Stimulated activated naive CD8-positive, alpha-beta T cell treated with anti-CD3 and anti-CD28 coated beads, Interleukin-15, amount 100 ng/mL, for 72 hours (primary cell): ENCODE data around the gene SHROOM3.

ENCODE experiments used
- ATAC-seq: fragments of 150-1000 bp; cut with Tn5 transposase; 2 replicates; pipeline ENCODE4 v1.10.0; 2021; ENCODE audit warnings: mild to moderate bottlenecking, moderate library complexity
- DNase-seq, 2 donors: peaks; one replicate each; pipeline ENCODE4 v3.0.0; 2021 to 2022
- H3K27ac Mint-ChIP-seq, 2 donors: one replicate each; pipeline ENCODE4 v1.8.0; 2022; ENCODE audit warnings: mild to moderate bottlenecking in 2 of 2, mixed read lengths in 2 of 2, moderate library complexity in 2 of 2
- H3K27me3 Mint-ChIP-seq: one replicate; pipeline ENCODE4 v1.8.0; 2022; ENCODE audit warnings: mixed read lengths
- H3K4me1 Mint-ChIP-seq: one replicate; pipeline ENCODE4 v1.8.0; 2022; ENCODE audit warnings: mild to moderate bottlenecking, mixed read lengths
- H3K4me3 Mint-ChIP-seq, 2 donors: one replicate each; pipeline ENCODE4 v1.8.0; 2022; ENCODE audit warnings: mild to moderate bottlenecking in 2 of 2, mixed read lengths in 2 of 2, moderate library complexity in 1 of 2
- H3K9me3 Mint-ChIP-seq, 2 donors: one replicate each; pipeline ENCODE4 v1.8.0; 2022; ENCODE audit warnings: mixed read lengths in 2 of 2

Gene SHROOM3

DNA sequence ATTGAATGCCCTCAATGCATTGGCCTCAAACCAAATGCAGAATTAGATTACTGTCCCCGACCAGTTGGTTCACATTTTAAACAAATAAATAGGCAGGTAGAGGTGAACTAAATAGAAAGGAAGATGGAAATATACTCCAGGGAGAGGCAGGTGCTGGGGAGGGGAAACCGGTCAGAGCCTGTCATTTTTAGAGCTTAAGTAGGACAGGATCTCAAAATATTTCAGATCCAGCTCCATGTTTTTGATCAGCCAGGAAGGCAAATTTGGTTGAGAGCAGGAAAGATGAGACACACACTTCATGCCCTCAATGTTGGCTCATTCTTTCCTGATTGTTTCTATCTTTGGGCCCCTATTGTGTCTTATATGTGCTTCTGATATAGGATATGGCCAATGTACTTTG lies 206.7 kb downstream of the SHROOM3 start:
- DNase-seq (no peak), ATAC-seq (no peak)
- Mint-ChIP-seq H3K4me3 (no peak overlapping the region), H3K27ac (no peak overlapping the region), H3K9me3 (no peaks in the 10 kb centered on the region), H3K27me3 (peaks cover 70% of the 10 kb centered on the region), H3K4me1 (no peaks in the 10 kb centered on the region)

- ATAC-seq (no peak), DNase-seq (no peak)
- no peak overlapping the region for H3K4me3 Mint-ChIP-seq
- peaks cover 54% of the 10 kb centered on the region for H3K27me3 Mint-ChIP-seq
- no peaks in the 10 kb centered on the region for H3K4me1 Mint-ChIP-seq
- H3K27ac Mint-ChIP-seq = no peak overlapping the region
- no peaks in the 10 kb centered on the region for H3K9me3 Mint-ChIP-seq
These were observed 209.9 kb downstream of the SHROOM3 start for GRCh38 chr4:76644831-76645485.

- DNase-seq = no peak
- no peaks in the 10 kb centered on the region for H3K4me1 Mint-ChIP-seq
- H3K9me3 Mint-ChIP-seq = peaks cover 0 to 6% of the 10 kb centered on the region in 2 donors
- ATAC-seq = no peak
- H3K27ac Mint-ChIP-seq = no peak overlapping the region
- H3K4me3 Mint-ChIP-seq = no peak overlapping the region
- peaks cover 22% of the 10 kb centered on the region for H3K27me3 Mint-ChIP-seq
These were observed 214.1 kb downstream of the SHROOM3 start for GRCh38 chr4:76649086-76649485.

GRCh38 chr4:76651616-76652015 lies 216.6 kb downstream of the SHROOM3 start:
- H3K4me3 Mint-ChIP-seq = no peak overlapping the region
- no peak overlapping the region for H3K27ac Mint-ChIP-seq
- DNase-seq (no peak), ATAC-seq (no peak)
- peaks cover 0 to 6% of the 10 kb centered on the region in 2 donors for H3K9me3 Mint-ChIP-seq
- H3K4me1 Mint-ChIP-seq = no peaks in the 10 kb centered on the region
- H3K27me3 Mint-ChIP-seq = peaks cover 7% of the 10 kb centered on the region

GRCh38 chr4:76652389-76652788 lies 217.4 kb downstream of the SHROOM3 start:
- Mint-ChIP-seq H3K4me1 (no peaks in the 10 kb centered on the region), H3K9me3 (peaks cover 0 to 6% of the 10 kb centered on the region in 2 donors), H3K27me3 (no peaks in the 10 kb centered on the region), H3K4me3 (no peak overlapping the region), H3K27ac (no peak overlapping the region)
- ATAC-seq (no peak), DNase-seq (no peak)

DNA sequence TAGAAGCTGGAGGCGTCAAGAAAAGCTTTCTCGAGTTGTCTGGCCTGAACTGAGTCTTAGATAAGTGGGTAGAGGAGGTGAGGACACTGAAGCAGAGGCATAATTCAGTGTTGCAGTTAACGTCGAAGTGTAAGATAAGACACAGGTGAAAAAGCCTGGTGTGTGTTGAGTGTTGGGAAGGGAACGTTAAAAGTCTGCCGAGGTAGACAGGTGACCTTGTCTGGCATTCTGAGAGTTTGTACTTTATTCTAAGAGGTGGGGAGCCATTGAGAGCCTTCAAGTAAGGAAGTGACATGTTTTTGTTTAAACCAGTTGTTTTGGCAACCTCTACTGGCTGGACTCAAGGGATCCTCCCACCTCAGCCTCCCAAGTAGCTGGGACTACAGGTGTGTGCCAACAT lies 219.1 kb downstream of the SHROOM3 start:
- Mint-ChIP-seq H3K27ac (no peak overlapping the region), H3K9me3 (peaks cover 0 to 6% of the 10 kb centered on the region in 2 donors), H3K4me1 (peaks cover 4% of the 10 kb centered on the region), H3K4me3 (no peak overlapping the region), H3K27me3 (no peaks in the 10 kb centered on the region)
- DNase-seq (no peak), ATAC-seq (no peak)

DNA sequence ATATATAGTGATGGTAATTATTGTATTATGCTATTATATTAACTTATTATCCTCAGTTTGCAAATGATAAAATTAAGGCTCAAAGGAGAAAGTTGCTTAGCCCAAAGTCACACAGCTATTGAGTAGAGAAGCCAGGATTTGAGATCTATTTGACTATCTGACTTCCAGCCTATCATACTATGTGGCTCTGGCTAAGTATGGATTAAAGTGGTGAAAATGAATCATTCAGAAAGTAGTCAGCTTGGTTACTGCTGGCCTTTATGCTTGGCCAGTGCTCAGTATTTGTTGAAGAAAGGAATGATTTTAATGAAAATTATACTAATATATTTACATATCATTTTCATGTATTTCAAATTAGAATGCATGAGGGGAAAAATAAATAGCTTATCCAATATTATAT lies 219.8 kb downstream of the SHROOM3 start:
- peaks cover 0 to 6% of the 10 kb centered on the region in 2 donors for H3K9me3 Mint-ChIP-seq
- DNase-seq = no peak
- no peak for ATAC-seq
- no peak overlapping the region for H3K27ac Mint-ChIP-seq
- H3K4me3 Mint-ChIP-seq = no peak overlapping the region
- peaks cover 7% of the 10 kb centered on the region for H3K4me1 Mint-ChIP-seq
- H3K27me3 Mint-ChIP-seq = peaks cover 1% of the 10 kb centered on the region

GRCh38 chr4:76655566-76656479 lies 220.8 kb downstream of the SHROOM3 start:
- ATAC-seq (no peak), DNase-seq (no peak)
- peaks cover 7% of the 10 kb centered on the region for H3K27me3 Mint-ChIP-seq
- H3K4me1 Mint-ChIP-seq = peaks cover 7% of the 10 kb centered on the region
- H3K27ac Mint-ChIP-seq = no peak overlapping the region
- peaks cover 0 to 3% of the 10 kb centered on the region in 2 donors for H3K9me3 Mint-ChIP-seq
- H3K4me3 Mint-ChIP-seq = no peak overlapping the region

GRCh38 chr4:76657443-76657842 lies 222.4 kb downstream of the SHROOM3 start:
- peaks cover 7% of the 10 kb centered on the region for H3K4me1 Mint-ChIP-seq
- ATAC-seq (no peak), DNase-seq (no peak)
- H3K27ac Mint-ChIP-seq = peak overlapping the region in 1 of 2 donors; percentile 31
- H3K9me3 Mint-ChIP-seq = no peaks in the 10 kb centered on the region
- no peak overlapping the region for H3K4me3 Mint-ChIP-seq
- peaks cover 7% of the 10 kb centered on the region for H3K27me3 Mint-ChIP-seq

DNA sequence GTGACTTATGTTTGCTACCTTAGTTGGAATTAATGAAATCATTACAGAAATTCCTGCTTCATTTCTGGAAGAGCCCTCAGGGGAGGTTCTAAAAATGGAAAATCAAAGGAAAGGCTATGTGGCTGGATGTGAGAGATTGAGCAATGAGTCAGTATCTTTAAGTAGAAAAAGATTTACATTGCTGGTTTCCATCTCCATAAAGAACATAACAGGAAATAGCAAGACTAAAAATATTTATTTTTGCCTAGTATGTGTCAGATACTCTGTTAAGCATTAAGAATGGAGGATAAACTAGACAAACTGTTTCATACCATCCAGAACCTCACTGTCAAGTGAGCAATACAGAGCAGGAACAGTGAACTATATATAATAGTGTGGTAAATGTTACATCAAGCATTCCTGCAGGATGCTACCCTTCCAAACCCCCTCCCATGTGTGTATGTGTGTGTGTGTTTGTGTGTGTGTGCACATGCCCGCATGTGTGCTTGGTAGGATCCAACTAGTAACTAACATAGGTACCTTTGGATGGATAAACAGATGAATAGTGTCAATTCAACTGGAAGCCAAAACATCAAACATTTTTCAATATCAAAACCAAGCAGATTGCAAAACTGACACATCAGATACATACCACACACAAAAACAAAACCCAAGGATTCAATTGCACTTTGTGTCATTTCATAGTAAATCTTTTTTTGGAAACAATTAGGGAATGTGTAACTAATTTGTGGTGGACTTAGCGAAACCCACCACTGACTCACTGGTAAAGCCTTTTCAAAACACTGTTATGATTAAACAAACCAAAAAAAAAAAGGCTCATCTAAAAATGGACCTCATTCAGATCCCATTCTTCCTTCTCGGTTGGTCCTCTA lies 223.4 kb downstream of the SHROOM3 start:
- no peak for ATAC-seq
- no peak for DNase-seq
- Mint-ChIP-seq H3K9me3 (no peaks in the 10 kb centered on the region), H3K27ac (no peak overlapping the region), H3K27me3 (peaks cover 7% of the 10 kb centered on the region), H3K4me1 (peaks cover 7% of the 10 kb centered on the region), H3K4me3 (no peak overlapping the region)

- no peak for DNase-seq
- no peak overlapping the region for H3K27ac Mint-ChIP-seq
- no peak overlapping the region for H3K4me3 Mint-ChIP-seq
- H3K4me1 Mint-ChIP-seq = peaks cover 7% of the 10 kb centered on the region
- H3K27me3 Mint-ChIP-seq = peaks cover 7% of the 10 kb centered on the region
- ATAC-seq = no peak
- no peaks in the 10 kb centered on the region for H3K9me3 Mint-ChIP-seq
These were observed 224.1 kb downstream of the SHROOM3 start for GRCh38 chr4:76659103-76659490.

DNA sequence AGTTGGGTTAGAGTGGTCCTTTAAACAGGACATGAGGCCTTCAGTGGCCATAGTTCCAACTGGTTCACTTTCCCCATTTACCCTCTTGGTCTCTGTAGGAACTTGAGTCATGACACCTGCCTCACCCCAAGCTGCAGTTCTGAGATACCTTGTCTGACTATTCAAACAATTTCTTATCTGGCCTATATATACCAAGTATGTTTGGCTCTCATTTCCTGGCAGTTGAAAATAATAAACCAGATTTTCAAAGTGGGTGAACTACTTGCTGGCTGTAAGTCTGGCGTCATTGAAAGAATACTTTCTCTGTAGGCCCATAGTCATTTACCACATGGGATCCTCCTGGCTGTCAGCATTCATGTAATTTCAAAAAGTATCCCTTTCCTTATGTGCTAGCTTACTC lies 228.8 kb downstream of the SHROOM3 start:
- Mint-ChIP-seq H3K27me3 (peaks cover 7% of the 10 kb centered on the region), H3K4me1 (peaks cover 12% of the 10 kb centered on the region), H3K27ac (no peak overlapping the region), H3K9me3 (no peaks in the 10 kb centered on the region), H3K4me3 (no peak overlapping the region)
- no peak for ATAC-seq
- DNase-seq = no peak

DNA sequence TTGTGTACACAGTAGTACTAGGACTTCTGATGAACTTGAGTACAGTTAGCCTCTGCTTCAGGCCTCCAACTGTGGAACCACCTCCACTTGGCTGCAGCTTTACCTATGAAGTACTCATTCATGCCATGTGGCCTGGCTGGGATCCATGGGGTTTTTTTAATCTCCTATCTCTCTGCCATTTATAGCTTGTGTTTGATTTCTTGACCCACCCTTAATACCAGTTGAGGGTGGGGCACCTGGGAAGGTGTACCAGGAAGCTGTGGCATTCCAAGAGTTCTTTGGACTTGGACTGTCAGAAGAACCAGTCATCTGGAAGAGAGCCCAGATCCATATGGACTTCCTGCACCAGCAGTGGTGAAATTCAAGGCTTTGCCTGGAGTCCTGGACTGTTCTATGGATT lies 230.1 kb downstream of the SHROOM3 start:
- peaks cover 7% of the 10 kb centered on the region for H3K4me1 Mint-ChIP-seq
- no peaks in the 10 kb centered on the region for H3K9me3 Mint-ChIP-seq
- ATAC-seq = no peak
- H3K27me3 Mint-ChIP-seq = peaks cover 2% of the 10 kb centered on the region
- H3K27ac Mint-ChIP-seq = no peak overlapping the region
- DNase-seq = no peak
- H3K4me3 Mint-ChIP-seq = no peak overlapping the region

DNA sequence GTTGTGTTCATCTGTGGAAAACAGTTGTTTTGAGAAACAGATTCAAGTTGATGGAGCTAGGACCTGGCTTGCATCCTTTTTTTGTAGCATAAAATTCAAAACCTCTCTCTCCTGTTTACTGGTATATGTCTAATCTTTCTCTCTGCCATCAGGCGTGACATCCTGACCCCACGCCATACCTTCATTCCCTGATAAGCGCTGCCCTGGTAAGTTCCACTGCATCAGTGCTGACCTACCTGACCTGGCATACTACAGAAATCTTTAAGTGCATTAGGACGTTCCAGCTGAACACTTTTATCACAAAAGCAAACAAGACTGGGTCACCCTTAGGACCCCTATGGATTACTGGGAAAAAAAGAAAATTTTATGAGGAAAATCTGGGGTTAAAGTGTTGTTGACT lies 230.7 kb downstream of the SHROOM3 start:
- Mint-ChIP-seq H3K9me3 (no peaks in the 10 kb centered on the region), H3K4me1 (peaks cover 7% of the 10 kb centered on the region), H3K27ac (no peak overlapping the region), H3K27me3 (no peaks in the 10 kb centered on the region), H3K4me3 (no peak overlapping the region)
- ATAC-seq = no peak
- no peak for DNase-seq

- H3K27me3 Mint-ChIP-seq = no peaks in the 10 kb centered on the region
These were observed 232.0 kb downstream of the SHROOM3 start for GRCh38 chr4:76666944-76667532.

More at GRCh38 chr4:76666944-76667532, 232.0 kb downstream of the SHROOM3 start:
- no peaks in the 10 kb centered on the region for H3K9me3 Mint-ChIP-seq
- H3K4me1 Mint-ChIP-seq = peaks cover 7% of the 10 kb centered on the region
- H3K4me3 Mint-ChIP-seq = peak overlapping the region in 1 of 2 donors; percentile 6
- H3K27ac Mint-ChIP-seq = no peak overlapping the region
- DNase-seq = no peak
- ATAC-seq = no peak
